ENCODE results near the gene DFFB. TPM values are rescaled to one million over a fixed set of nuclear protein-coding genes. Genes with fewer than 3 reads are reported as not detected.

The DFFB gene
- total and polyA plus RNA-seq, 7 donors, result 1.1 to 2.4 (median 1.9) TPM

- Histone ChIP-seq H3K9me3 (peaks cover 17% of the 10 kb centered on the region), H3K27me3 (ENCODE audit: insufficient read depth in 3 of 3, low read length in 2 of 3) (no peaks in the 10 kb centered on the region), H3K27ac (peak overlapping the region; percentile 98), H3K4me1 (peaks cover 6% of the 10 kb centered on the region), H3K36me3 (ENCODE audit: insufficient read depth in 1 of 2, low read depth in 1 of 2) (no peaks in the 10 kb centered on the region), H3K4me3 (peak overlapping the region; percentile 94)
- ATAC-seq, result peak; percentile 87 to 90 (median 90)
- WGBS, 3 donors, result 0 to 1% (median 0%) methylated on average over 50 to 51 of the region's 51 CpGs
- peak; percentile 99 for DNase-seq
- no peak for TF ChIP-seq CTCF (IDR thresholded peaks at IDR 0.05)
- intact Hi-C loops (cut with DNase I), result loop anchor here in 1 of 2 donors (5.0 to 10.0 kb wide), 2 partner anchors 256 to 1314 kb away; partner anchors contain the start of gene PRXL2B
Measured at GRCh38 chr1:3900969-3901529, 43.8 kb downstream of the DFFB start.

GRCh38 chr1:3902111-3902511 is 44.8 kb downstream of the DFFB start:
- WGBS, 3 donors, result 92 to 96% (median 94%) methylated on average over 15 of the region's 15 CpGs
- DNase-seq (no peak), ATAC-seq (no peak)
- Histone ChIP-seq H3K27ac (no peak overlapping the region), H3K4me3 (no peak overlapping the region), H3K27me3 (ENCODE audit: insufficient read depth in 3 of 3, low read length in 2 of 3) (no peaks in the 10 kb centered on the region), H3K4me1 (peaks cover 6% of the 10 kb centered on the region), H3K9me3 (peaks cover 17% of the 10 kb centered on the region), H3K36me3 (ENCODE audit: insufficient read depth in 1 of 2, low read depth in 1 of 2) (no peaks in the 10 kb centered on the region)
- intact Hi-C loops (cut with DNase I), result loop anchor here in 1 of 2 donors (5.0 to 10.0 kb wide), 2 partner anchors 257 to 1315 kb away; partner anchors contain the start of gene PRXL2B
- TF ChIP-seq CTCF (IDR thresholded peaks at IDR 0.05), result no peak

GRCh38 chr1:3902571-3903091 is 45.4 kb downstream of the DFFB start:
- intact Hi-C loops (cut with DNase I), result loop anchor here in 1 of 2 donors (5.0 to 10.0 kb wide), 2 partner anchors 258 to 1315 kb away; partner anchors contain the start of gene PRXL2B
- H3K27ac ChIP-seq, result no peak overlapping the region

DNA sequence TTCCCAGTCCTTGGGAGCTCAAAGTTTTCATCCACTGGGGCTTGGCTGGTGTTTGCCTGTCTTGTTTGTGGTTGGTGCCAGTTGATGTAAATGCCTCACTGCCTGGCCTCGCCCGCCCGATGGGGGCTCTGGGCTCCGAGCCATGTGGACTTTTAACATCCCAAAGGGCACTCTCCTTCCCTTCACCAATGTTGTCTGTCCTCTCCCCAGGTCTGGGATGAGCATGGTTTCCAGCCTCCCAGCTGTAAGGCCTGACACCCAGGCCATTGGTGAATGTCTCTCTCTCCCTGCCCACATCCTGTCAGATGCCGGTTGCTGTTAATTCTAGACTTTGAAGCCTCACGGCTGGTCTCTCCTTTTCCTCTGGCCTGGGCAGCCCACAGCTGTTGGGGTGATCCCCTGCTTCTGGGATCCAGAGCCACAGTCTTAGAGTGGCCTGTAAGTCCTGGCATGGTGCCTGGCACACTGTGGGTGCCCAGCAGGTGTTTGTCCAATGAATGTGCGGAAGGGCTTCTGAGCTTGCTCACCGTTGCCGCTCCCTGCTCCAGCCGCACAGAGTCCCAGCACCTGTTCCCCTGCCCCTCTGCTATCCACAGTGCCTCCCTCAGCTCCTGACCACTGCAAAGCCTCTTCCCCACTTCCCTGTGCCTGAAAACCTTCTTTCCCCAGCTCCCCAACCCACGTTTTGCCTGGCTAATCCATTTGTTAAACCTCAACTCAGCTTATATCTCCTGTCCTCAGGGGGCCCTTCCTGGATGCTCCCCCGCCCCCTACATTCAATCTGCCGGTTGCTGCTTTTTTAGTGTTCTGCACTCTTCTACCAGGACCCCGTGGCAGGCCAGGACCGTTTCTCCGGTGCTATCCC is 46.1 kb downstream of the DFFB start:
- intact Hi-C loops (cut with DNase I), result loop anchor here in 1 of 2 donors (5.0 to 10.0 kb wide), 2 partner anchors 259 to 1316 kb away; partner anchors contain the start of gene PRXL2B
- H3K9me3 ChIP-seq, result peaks cover 4% of the 10 kb centered on the region
- WGBS, 3 donors, result 43 to 61% (median 48%) methylated on average over 16 of the region's 16 CpGs
- no peaks in the 10 kb centered on the region for H3K36me3 ChIP-seq (ENCODE audit: insufficient read depth in 1 of 2, low read depth in 1 of 2)
- DNase-seq, result no peak
- no peak overlapping the region for H3K4me3 ChIP-seq
- no peak for ATAC-seq
- no peak for TF ChIP-seq CTCF (IDR thresholded peaks at IDR 0.05)
- H3K4me1 ChIP-seq, result peaks cover 6% of the 10 kb centered on the region
- no peak overlapping the region for H3K27ac ChIP-seq
- no peaks in the 10 kb centered on the region for H3K27me3 ChIP-seq (ENCODE audit: insufficient read depth in 3 of 3, low read length in 2 of 3)

More at GRCh38 chr1:3902571-3903091, 45.4 kb downstream of the DFFB start:
- TF ChIP-seq CTCF (IDR thresholded peaks at IDR 0.05), result no peak
- no peak for ATAC-seq
- Histone ChIP-seq H3K27me3 (ENCODE audit: insufficient read depth in 3 of 3, low read length in 2 of 3) (no peaks in the 10 kb centered on the region), H3K4me1 (peaks cover 6% of the 10 kb centered on the region), H3K9me3 (peaks cover 12% of the 10 kb centered on the region), H3K4me3 (no peak overlapping the region), H3K36me3 (ENCODE audit: insufficient read depth in 1 of 2, low read depth in 1 of 2) (no peaks in the 10 kb centered on the region)
- WGBS, 3 donors, result 43 to 58% (median 47%) methylated on average over 10 of the region's 10 CpGs
- DNase-seq, result no peak

Data from psoas muscle (tissue), 8 donors.